Progenitor cell of endocrine pancreas (in vitro differentiated cells): ENCODE data around the gene MYCN. TPM values are rescaled to one million over a fixed set of nuclear protein-coding genes. Genes with fewer than 3 reads are reported as not detected.

ENCODE experiments used
- DNase-seq: peaks from one replicate; pipeline ENCODE4 v3.0.0; 2021; ENCODE audit warnings: low spot score; ENCODE audit not compliant: unreplicated experiment
- H3K27ac Mint-ChIP-seq: 2 replicates; pipeline ENCODE4 v1.8.0; 2021; ENCODE audit warnings: mild to moderate bottlenecking, moderate library complexity, mixed read lengths
- H3K27me3 Mint-ChIP-seq: 2 replicates; pipeline ENCODE4 v1.8.0; 2021; ENCODE audit warnings: mixed read lengths
- H3K36me3 Mint-ChIP-seq: 2 replicates; pipeline ENCODE4 v1.8.0; 2022; ENCODE audit warnings: mixed read lengths; ENCODE audit not compliant: insufficient read depth
- H3K4me1 Mint-ChIP-seq: 2 replicates; pipeline ENCODE4 v1.8.0; 2021; ENCODE audit warnings: low read depth, mixed read lengths
- H3K4me3 Mint-ChIP-seq: 2 replicates; pipeline ENCODE4 v1.8.0; 2021; ENCODE audit warnings: low read depth, mild to moderate bottlenecking, moderate library complexity, mixed read lengths
- H3K9me3 Mint-ChIP-seq: 2 replicates; pipeline ENCODE4 v1.8.0; 2021; ENCODE audit warnings: low read depth, mixed read lengths
- CTCF ChIP-seq: fragments of 200-600 bp; sonication (generic); IDR thresholded peaks from one replicate; pipeline ENCODE4 v1.5.0; 2021; ENCODE audit warnings: antibody characterized with exemption, mild to moderate bottlenecking; ENCODE audit not compliant: unreplicated experiment
- total RNA-seq: library from RNA; stranded (reverse); gene quantifications from 2 replicates; pipeline ENCODE4 v1.2.1, GENCODE V29; 2021

Gene MYCN
- total RNA-seq, 1 donor from 2014 or later: 15.5 TPM

GRCh38 chr2:15946983-15947382, 6.6 kb downstream of the MYCN start:
- H3K4me3 Mint-ChIP-seq: no peak overlapping the region
- no peak for DNase-seq
- H3K27me3 Mint-ChIP-seq: no peaks in the 10 kb centered on the region
- H3K27ac Mint-ChIP-seq: no peak overlapping the region
- H3K4me1 Mint-ChIP-seq: peaks cover 14% of the 10 kb centered on the region
- H3K9me3 Mint-ChIP-seq: no peaks in the 10 kb centered on the region
- H3K36me3 Mint-ChIP-seq: peaks cover 14% of the 10 kb centered on the region
- no peak for TF ChIP-seq CTCF

GRCh38 chr2:15947431-15947830, 7.1 kb downstream of the MYCN start:
- H3K4me1 Mint-ChIP-seq: peaks cover 14% of the 10 kb centered on the region

GRCh38 chr2:15948704-15948957, 8.3 kb downstream of the MYCN start:
- TF ChIP-seq CTCF: no peak
- DNase-seq: no peak
- H3K4me3 Mint-ChIP-seq: no peak overlapping the region
- no peak overlapping the region for H3K27ac Mint-ChIP-seq
- peaks cover 15% of the 10 kb centered on the region for H3K4me1 Mint-ChIP-seq
- no peaks in the 10 kb centered on the region for H3K27me3 Mint-ChIP-seq
- H3K9me3 Mint-ChIP-seq: no peaks in the 10 kb centered on the region
- H3K36me3 Mint-ChIP-seq: peaks cover 14% of the 10 kb centered on the region

More at GRCh38 chr2:15947431-15947830, 7.1 kb downstream of the MYCN start:
- no peak for DNase-seq
- Mint-ChIP-seq H3K27me3 (no peaks in the 10 kb centered on the region), H3K27ac (no peak overlapping the region), H3K9me3 (no peaks in the 10 kb centered on the region), H3K4me3 (no peak overlapping the region), H3K36me3 (peaks cover 14% of the 10 kb centered on the region)
- no peak for TF ChIP-seq CTCF

- H3K4me3 Mint-ChIP-seq: no peak overlapping the region
- no peaks in the 10 kb centered on the region for H3K9me3 Mint-ChIP-seq
- no peak for DNase-seq
- peaks cover 10% of the 10 kb centered on the region for H3K4me1 Mint-ChIP-seq
- no peaks in the 10 kb centered on the region for H3K27me3 Mint-ChIP-seq
- no peak overlapping the region for H3K27ac Mint-ChIP-seq
- H3K36me3 Mint-ChIP-seq: peaks cover 14% of the 10 kb centered on the region
- no peak for TF ChIP-seq CTCF
These were observed 8.8 kb downstream of the MYCN start for GRCh38 chr2:15949126-15949525.

- H3K36me3 Mint-ChIP-seq: peaks cover 14% of the 10 kb centered on the region
- DNase-seq: no peak
- H3K27ac Mint-ChIP-seq: no peak overlapping the region
- H3K9me3 Mint-ChIP-seq: no peaks in the 10 kb centered on the region
- H3K4me3 Mint-ChIP-seq: no peak overlapping the region
- peaks cover 2% of the 10 kb centered on the region for H3K27me3 Mint-ChIP-seq
- no peak for TF ChIP-seq CTCF
- peaks cover 6% of the 10 kb centered on the region for H3K4me1 Mint-ChIP-seq
These were observed 9.2 kb downstream of the MYCN start for GRCh38 chr2:15949551-15949950.
